HG02840 (cell line): ENCODE results near the gene SHISA9.
"Not testable (repeated sequence)": the region's sequence is repeated elsewhere in the genome, so short reads cannot be mapped to it uniquely, and the experiment has no call there.

Source experiments
- ATAC-seq: cut with Tn5 transposase; IDR thresholded peaks from one replicate; pipeline ENCODE4 v1.9.1; 2021; ENCODE audit warnings: mild to moderate bottlenecking, moderate library complexity, moderate number of reproducible peaks; ENCODE audit not compliant: unreplicated experiment, low FRiP score

SHISA9 gene

GRCh38 chr16:12901597-12902461 is at the start of gene SHISA9:
Gene SHISA9, plus strand, starts transcription at chr16:12901598.
- ATAC-seq = no peak

DNA sequence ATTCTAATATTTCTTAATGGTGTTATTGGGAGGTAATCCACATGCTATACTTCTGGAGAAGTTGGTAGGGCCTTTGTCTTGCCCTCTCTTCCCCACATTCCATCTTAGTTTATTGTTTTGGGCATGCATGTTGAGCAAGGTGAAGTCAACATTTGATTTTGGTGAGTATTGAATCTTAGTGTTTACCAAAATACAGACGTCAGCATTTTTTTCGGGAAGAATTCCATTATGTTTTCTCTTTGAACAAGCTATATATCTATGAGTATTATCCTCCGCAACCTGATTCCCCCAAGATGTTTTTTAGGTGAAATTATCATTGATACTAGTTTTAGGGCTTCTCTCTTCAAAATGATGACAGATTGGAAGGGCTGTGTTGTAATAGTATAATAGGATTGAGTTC is 47.4 kb upstream of the SHISA9 start:
- ATAC-seq = no peak

DNA sequence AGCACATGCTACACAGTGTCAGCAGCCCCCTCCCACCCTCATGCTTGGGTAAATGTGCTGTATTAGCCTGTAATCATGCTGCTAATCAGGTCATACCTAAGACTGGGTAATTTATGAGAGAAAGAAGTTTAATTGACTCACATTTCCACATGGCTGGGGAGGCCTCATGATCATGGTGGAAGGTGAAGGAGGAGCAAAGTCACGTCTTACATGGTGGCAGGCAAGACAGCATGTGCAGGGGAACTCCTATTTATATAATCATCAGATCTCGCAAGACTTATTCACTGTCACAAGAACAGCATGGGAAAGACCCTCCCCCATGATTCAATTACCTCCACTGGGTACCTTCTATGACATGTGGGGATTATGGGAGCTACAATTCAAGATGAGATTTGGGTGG is 44.0 kb upstream of the SHISA9 start:
- ATAC-seq = not testable (repeated sequence)

DNA sequence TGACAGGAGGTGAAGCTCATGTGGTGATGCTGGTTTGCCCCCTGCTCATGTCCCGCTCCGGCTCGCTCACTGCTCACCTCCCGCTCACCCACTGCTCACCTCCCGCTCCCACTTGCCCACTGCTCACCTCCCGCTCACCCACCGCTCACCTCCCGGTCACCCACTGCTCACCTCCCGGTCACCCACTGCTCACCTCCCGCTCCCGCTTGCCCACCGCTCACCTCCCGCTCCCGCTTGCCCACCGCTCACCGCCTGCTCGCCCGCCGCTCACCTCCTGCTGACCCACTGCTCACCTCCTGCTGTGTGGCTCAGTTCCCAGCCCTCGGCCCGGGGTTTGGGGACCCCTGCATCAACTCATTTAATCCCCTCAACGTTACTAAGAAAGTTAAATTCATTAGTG is 39.1 kb upstream of the SHISA9 start:
- ATAC-seq = no peak

DNA sequence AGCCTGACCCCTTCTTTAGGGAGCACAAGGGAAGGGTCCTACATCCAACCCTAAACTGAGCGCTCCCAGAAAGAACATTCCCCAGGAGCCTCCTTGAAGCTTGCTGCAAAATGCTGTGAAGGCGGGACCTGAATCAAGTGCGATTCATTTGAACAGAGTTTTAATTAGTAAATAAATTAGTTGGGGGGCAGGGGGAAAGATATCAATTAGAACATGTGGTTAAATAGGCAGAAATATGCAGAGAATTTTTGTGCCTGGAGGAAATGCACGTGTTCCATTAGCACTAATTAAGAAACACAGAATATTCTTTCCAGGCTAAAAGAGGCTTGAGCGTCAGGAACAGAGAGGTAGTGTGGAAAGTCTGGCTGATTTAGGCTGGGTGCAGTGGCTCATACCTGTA is 38.5 kb upstream of the SHISA9 start:
- ATAC-seq = no peak

DNA sequence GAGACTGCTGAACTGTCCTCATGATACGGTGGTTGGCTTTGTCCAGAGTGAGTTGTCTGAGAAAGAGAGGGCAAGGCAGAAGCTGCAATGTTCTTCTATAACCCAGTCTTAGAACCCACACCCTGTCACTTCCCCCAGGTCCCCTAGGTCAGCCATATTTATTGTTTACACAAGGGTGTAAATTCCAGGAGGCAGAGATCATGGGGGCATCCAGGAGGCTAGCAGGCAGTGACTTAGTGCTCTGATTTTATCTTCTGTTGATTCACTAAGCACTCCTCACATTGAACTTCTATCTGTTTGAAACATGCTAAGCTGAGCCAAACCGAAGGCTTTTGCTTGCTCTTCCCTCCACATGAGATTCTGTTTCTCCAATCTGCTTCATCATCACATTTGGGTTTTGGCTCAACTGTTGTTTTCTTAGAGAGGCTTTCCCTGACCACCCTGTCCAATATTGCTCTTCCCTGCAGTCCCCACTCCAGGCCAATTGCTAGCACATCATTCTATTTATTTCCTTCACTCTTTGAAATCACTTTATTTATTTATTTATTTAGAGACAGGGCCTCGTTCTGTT is 34.3 kb upstream of the SHISA9 start:
- ATAC-seq = no peak

- ATAC-seq = no peak
These were observed 33.2 kb upstream of the SHISA9 start for GRCh38 chr16:12868169-12868568.

DNA sequence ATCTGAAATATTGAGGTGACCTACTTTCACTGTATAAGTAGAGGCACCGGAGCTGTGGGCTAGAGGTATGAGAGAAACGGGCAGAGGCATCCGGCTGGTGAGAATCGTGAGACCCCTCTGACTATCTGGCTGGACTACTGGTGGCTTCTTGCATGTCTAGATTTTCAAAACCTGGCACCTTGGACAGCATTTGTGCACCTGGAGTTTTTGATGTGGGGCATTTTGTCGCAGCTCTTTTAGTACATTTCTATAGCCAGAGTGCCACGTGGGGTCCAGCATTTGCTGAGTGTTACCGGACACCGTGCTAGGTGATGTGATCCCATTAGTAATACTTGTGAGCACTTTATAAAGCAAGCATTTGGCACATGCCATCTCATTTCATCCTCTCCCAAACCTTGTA is 32.6 kb upstream of the SHISA9 start:
- no peak for ATAC-seq

DNA sequence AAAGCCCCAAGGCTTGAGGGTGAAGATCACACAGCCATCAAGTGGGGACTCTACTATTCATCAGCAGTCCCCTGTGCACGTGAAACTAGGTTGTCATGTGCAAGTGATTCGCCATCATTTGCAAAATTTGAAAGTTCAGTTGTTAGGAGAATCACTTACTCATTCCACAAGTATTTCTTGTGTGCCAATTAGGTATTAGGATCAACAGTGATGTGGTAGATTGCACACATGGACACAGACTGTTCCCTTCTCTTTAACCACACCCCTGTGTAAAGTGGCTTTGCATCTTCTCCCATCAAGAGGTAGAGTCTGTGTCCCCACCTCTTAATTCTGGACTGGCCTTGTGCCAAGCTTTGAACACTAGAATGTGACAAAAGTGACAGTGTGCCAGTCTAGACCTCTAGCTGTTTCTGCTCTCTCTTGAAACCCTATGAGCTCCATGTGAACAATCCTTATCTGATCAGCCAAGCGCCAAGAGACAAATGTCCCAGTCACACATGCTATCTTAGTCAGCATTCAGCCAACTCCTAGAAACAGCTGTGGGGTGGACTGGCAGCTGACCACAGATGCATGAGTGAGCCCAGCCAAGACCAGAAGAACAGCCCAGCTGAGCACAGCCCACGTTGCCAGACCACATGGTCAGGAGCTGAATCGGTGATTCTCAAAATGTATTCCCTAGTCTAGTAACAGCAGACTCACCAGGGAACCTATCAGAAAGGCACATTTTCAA is 31.5 kb upstream of the SHISA9 start:
- no peak for ATAC-seq

- ATAC-seq = no peak
These were observed 29.6 kb upstream of the SHISA9 start for GRCh38 chr16:12871784-12872183.

DNA sequence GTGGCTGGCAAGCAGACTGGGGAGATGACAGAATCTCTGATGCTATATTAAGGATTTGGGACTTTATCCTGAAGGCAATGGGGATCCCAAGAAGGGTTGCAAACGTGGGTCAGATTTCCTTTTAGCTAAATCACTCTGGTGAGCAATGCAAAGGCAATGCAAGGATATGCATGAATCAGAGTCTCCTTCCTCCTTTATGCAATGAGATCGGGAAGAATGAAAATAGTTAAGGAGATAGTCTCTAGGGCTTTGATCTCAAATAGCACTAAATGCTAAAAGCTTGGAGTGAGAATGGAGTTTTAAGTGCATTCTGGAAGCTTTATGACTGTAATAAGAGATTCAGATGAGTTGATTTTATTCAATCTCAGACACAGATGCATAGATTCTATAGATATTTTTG is 27.2 kb upstream of the SHISA9 start:
- no peak for ATAC-seq

GRCh38 chr16:12876778-12877177 is 24.6 kb upstream of the SHISA9 start:
- no peak for ATAC-seq

DNA sequence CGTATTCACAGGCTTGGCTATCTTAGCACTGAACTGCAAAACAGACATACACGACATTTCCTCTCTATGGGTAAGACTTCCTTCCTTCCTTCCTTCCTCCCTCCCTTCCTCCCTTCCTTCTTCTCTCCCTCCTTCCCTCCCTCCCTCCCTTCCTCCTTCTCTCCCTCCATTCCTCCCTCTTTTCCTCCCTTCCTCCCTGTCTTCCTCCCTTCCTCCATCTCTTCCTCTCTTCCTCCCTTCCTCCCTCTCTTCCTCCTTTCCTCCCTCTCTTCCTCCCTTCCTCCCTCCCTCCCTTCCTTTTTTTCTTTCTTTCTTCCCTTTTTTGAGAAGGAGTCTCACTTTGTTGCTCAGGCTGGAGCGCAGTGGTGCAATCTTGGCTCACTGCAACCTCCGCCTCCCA is 22.4 kb upstream of the SHISA9 start:
- ATAC-seq = no peak

DNA sequence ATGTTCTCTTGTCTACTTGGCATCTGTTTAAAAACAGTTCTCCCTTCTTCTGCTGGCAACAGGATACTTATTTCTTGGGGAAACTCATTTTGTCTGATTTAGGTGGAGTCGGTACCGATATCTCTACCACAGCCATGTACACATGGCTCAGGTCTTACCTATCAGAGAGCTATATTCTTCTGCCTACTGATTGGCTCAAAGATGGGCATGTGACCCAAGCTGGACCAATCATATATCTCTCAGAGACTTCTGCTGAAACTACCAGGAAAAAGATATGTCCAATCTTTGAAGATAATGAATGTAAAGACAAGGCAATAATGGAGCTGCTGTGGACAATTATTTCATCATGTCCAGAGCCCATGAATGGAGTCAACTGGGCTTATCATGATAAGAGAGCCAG is 21.6 kb upstream of the SHISA9 start:
- no peak for ATAC-seq

DNA sequence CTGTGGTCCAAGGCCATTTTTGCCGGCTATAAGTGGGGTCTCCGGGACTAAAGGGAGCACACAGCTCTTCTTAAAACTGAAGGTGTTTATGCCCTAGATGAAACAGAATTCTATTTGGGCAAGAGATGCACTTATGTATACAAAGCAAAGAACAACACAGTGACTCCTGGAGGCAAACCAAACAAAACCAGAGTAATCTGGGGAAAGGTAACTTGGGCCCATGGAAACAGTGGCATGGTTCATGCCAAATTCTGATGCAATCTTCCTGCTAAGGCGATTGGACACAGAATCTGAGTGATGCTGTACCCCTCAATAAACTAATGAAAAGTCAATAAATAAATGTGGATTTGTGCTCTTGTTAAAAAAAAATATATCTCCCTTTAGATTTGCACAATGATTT is 20.2 kb upstream of the SHISA9 start:
- no peak for ATAC-seq

GRCh38 chr16:12881740-12882139 is 19.7 kb upstream of the SHISA9 start:
- no peak for ATAC-seq

DNA sequence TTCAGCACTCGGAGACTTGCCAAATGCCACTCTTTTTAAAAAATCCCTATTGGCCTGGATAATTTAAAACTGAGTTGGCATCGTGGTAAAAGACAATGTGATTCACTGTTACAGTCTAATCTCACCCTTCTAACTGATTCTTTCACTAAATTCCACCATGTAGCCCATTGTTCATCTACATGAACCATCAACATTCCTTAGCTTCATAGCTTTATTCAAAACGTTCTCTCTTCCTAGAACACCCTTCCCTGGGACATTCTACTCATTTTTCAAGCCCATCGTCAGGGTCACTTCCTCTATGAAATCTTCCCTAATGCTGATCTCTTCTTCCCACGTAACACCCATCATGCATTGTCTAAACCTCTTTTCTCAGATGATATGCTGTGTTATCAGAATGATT is 15.7 kb upstream of the SHISA9 start:
- ATAC-seq = no peak

DNA sequence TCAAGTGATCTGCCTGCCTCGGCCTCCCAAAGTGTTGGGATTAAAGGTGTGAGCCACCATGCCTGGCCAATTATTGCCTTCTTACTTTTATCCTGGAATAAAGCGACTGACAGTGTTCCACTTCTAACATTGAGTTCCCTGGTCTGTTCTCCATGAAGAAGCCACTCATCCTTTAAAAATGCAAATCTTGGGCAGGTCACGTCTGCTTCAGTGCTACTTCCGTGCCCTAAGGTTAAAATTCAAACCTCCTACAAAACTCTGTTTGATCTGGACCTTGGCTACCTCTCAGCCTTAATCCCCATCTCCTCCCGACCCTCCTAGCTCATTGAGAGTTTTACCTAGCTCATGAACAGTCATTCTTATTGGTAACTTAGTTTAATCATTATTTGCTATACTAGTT is 9.6 kb upstream of the SHISA9 start:
- no peak for ATAC-seq

- ATAC-seq = no peak
These were observed 8.2 kb upstream of the SHISA9 start for GRCh38 chr16:12893050-12893750.

GRCh38 chr16:12896562-12896961 is 4.8 kb upstream of the SHISA9 start:
- no peak for ATAC-seq

DNA sequence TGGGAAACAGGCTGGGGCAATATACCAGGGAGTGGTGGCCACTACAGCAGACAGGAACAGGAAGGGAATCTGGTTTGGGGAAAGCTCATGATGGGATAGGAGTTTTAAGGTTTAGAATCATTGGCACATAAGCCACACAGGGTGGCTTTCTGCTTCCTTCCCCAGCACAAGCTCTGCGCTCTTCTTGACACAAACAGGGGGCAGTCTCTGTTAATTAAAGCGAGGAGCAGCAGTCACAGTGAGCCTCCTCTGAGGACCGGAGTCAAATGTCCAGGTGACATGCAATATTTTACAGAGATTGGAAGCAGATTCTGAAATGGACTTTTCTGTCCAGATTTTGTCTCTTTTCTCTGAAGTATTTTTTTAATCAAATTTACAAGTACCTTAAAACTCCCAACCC is 2.8 kb upstream of the SHISA9 start:
- no peak for ATAC-seq
